Measurements from ENCODE around the gene PLA2G4A.

PLA2G4A gene

DNA sequence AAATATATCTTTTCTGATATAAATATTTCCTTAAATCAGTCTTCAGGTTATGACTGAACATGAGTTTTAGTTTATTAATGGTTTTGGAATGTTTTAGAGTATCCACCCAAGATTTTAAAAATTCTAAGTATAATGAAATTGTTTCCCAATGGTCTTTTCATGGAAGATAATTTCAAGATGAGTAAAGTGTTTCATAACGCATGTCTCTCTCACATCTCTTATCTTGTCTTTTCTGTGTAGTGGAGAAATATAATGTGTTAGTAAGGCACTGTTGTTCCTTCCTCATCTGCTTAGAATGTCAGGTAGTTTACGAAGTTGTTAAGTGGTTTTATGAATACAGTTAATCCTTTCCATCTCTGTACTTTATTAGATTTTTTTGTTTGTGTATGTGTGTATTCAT, 49.6 kb downstream of the PLA2G4A start:
- DNase-seq (ENCODE audit: low read depth): no peak
- TF ChIP-seq, protein P1, sequence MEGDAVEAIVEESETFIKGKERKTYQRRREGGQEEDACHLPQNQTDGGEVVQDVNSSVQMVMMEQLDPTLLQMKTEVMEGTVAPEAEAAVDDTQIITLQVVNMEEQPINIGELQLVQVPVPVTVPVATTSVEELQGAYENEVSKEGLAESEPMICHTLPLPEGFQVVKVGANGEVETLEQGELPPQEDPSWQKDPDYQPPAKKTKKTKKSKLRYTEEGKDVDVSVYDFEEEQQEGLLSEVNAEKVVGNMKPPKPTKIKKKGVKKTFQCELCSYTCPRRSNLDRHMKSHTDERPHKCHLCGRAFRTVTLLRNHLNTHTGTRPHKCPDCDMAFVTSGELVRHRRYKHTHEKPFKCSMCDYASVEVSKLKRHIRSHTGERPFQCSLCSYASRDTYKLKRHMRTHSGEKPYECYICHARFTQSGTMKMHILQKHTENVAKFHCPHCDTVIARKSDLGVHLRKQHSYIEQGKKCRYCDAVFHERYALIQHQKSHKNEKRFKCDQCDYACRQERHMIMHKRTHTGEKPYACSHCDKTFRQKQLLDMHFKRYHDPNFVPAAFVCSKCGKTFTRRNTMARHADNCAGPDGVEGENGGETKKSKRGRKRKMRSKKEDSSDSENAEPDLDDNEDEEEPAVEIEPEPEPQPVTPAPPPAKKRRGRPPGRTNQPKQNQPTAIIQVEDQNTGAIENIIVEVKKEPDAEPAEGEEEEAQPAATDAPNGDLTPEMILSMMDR (IDR thresholded peaks at IDR 0.05; ENCODE audit: control insufficient read depth, extremely low read depth, insufficient read depth): no peak
- no peak overlapping the region for H3K4me3 ChIP-seq (ENCODE audit: low read depth, low read length)

DNA sequence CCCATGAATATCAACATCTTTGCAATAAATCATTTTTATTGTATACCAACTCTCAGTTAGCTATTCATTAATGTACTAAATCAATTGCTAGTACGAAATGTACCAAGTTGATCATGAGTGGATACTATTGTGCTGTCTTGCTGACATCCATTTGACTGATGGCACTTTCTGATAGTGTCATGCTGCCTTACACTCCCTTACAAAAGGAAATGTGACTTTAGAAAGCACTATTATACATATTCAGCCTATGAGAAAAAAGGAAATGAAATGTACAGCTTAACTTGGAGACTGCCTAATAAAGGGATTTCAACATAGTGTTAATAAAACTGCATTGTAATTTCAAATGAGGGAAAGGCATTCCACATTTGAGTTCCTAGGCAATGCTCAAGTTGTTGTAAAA, 52.2 kb downstream of the PLA2G4A start:
- no peak for DNase-seq (ENCODE audit: low read depth)
- TF ChIP-seq, protein P1 (IDR thresholded peaks at IDR 0.05; ENCODE audit: control insufficient read depth, extremely low read depth, insufficient read depth): no peak
- H3K4me3 ChIP-seq (ENCODE audit: low read depth, low read length): no peak overlapping the region

DNA sequence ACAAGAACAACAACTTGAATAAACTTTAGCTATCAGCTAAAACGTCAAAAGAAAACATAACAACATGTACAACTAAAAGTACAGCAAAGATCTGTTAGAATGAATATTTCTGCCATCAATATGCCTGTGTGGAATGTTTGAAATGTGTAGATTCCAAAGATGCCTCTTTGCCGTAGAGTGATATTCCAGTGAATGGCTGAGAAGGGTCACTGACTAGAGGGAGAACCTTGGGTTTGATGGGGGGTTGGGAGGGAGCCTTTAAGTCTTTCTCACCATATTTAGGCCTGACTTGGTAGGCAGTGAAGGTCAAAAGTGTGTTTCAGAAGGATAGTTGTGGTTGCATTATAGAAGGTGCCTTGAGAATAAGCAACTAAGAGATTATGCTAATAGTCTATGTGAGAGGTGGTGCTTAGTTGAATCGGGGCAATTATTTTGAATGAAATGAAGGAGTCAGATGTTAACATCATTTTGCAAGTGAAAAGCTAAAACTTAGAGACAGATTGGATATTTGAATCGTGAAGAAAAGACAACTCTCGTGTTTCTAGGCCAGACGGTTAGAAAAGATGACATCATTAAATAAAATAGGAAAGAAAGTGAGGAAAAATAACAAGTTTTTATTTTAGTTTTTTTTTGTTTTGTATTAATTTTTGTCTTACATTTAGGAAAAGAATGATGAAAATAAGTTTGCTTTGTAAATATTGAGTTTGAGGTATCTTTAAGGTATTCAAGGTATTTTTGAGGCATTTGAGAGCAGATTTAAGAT, 53.8 kb downstream of the PLA2G4A start:
- no peak for DNase-seq (ENCODE audit: low read depth)
- TF ChIP-seq, protein P1 (IDR thresholded peaks at IDR 0.05; ENCODE audit: control insufficient read depth, extremely low read depth, insufficient read depth): no peak
- H3K4me3 ChIP-seq (ENCODE audit: low read depth, low read length): no peak overlapping the region

DNA sequence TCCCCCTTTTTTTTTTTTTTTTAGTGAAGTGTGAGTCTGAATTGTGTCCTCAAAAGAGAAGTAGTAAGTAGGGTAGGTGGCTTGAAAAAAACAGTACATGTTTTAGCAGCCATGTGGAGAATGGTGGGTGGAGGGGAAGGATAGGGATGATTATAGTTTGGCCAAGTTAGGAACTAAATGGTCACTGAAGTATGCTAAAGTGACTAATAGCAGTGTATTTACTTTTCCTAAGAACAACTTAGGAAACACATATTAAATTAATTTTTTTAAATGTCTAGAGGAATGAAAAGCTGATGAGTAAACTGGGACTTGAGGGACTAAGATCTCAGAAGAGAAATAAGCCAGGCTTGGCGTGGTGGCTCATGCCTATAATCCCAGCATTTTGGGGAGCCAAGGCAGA, 55.5 kb downstream of the PLA2G4A start:
- TF ChIP-seq, protein P1 (IDR thresholded peaks at IDR 0.05; ENCODE audit: control insufficient read depth, extremely low read depth, insufficient read depth): no peak
- no peak overlapping the region for H3K4me3 ChIP-seq (ENCODE audit: low read depth, low read length)
- DNase-seq (ENCODE audit: low read depth): no peak

- H3K4me3 ChIP-seq (ENCODE audit: low read depth, low read length): no peak overlapping the region
- TF ChIP-seq, protein P1 (IDR thresholded peaks at IDR 0.05; ENCODE audit: control insufficient read depth, extremely low read depth, insufficient read depth): no peak
- no peak for DNase-seq (ENCODE audit: low read depth)
These were observed 58.5 kb downstream of the PLA2G4A start for GRCh38 chr1:186887203-186887602.

DNA sequence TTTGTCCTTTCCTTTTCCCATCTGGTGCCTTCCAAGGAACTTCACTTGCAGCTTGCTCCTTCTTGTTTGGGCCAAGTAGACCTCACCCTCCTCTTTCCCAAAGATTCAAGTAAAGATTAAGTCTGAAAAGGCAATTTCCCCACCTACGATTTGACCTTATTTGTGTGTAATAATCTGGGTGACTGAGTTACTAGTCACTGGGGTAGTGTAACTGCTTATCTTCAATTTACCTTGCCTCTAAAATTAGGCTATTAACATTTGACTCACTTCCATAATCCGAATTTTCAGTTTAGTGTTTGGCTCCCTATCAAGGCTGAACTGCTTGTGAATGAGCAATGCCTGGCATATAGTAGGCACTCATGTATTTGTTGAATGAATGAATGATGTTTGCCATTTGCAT, 59.6 kb downstream of the PLA2G4A start:
- H3K4me3 ChIP-seq (ENCODE audit: low read depth, low read length): no peak overlapping the region
- TF ChIP-seq, protein P1 (IDR thresholded peaks at IDR 0.05; ENCODE audit: control insufficient read depth, extremely low read depth, insufficient read depth): no peak
- no peak for DNase-seq (ENCODE audit: low read depth)

GRCh38 chr1:186892936-186893335, 64.2 kb downstream of the PLA2G4A start:
- TF ChIP-seq, protein P1 (IDR thresholded peaks at IDR 0.05; ENCODE audit: control insufficient read depth, extremely low read depth, insufficient read depth): no peak

More at GRCh38 chr1:186892936-186893335, 64.2 kb downstream of the PLA2G4A start:
- H3K4me3 ChIP-seq (ENCODE audit: low read depth, low read length): no peak overlapping the region
- DNase-seq (ENCODE audit: low read depth): no peak

Data from LNCaP clone FGC (cell line).